Mesodermal cell (in vitro differentiated cells): ENCODE data around the gene GPSM1. TPM values are rescaled to one million over a fixed set of nuclear protein-coding genes. Genes with fewer than 3 reads are reported as not detected.

Source experiments
- H3K27ac ChIP-seq: 2 replicates; pipeline ENCODE4 v1.7.0; 2013; ENCODE audit warnings: mild to moderate bottlenecking, low read depth, low read length, moderate library complexity; ENCODE audit not compliant: severe bottlenecking
- H3K36me3 ChIP-seq: 2 replicates; pipeline ENCODE4 v1.7.1; 2013; ENCODE audit warnings: mild to moderate bottlenecking, low read length, moderate library complexity; ENCODE audit not compliant: control insufficient read depth, insufficient read depth
- H3K4me1 ChIP-seq: one replicate; pipeline ENCODE4 v1.7.1; 2013; ENCODE audit warnings: mild to moderate bottlenecking, low read length; ENCODE audit not compliant: insufficient read depth, control insufficient read depth, poor library complexity, severe bottlenecking
- H3K4me3 ChIP-seq: 2 replicates; pipeline ENCODE4 v1.7.0; 2013; ENCODE audit warnings: low read length, control low read depth, mild to moderate bottlenecking; ENCODE audit not compliant: insufficient read depth, poor library complexity, severe bottlenecking; ENCODE audit errors: extremely low read depth
- H3K9me3 ChIP-seq: 2 replicates; pipeline ENCODE4 v1.7.1; 2013; ENCODE audit warnings: mild to moderate bottlenecking, low read length, moderate library complexity; ENCODE audit not compliant: control insufficient read depth
- WGBS, 2 experiments: methylation state at CpG; one replicate each; pipeline ENCODE4 v1.1.5; 2013; ENCODE audit warnings: missing lambda C conversion rate in 2 of 2; ENCODE audit not compliant: insufficient coverage in 2 of 2; 5-methylcytosine and 5-hydroxymethylcytosine counted together
- polyA plus RNA-seq, 2 experiments: library from polyadenylated mRNA; stranded (reverse); fragments of 50-300 nt; gene quantifications; one replicate each; pipeline ENCODE4 v1.2.3, GENCODE V29; 2013

The GPSM1 gene
- 47.8 TPM for polyA plus RNA-seq (2013, experiment 1 of 2)
- polyA plus RNA-seq (2013, experiment 2 of 2) = 38.3 TPM

- peaks cover 35% of the 10 kb centered on the region for H3K4me1 ChIP-seq
- peak within 1 kb of the TSS; percentile 54 for H3K4me3 ChIP-seq
- H3K27ac ChIP-seq = peak within 1 kb of the TSS; percentile 96
- peaks cover 19% of the 10 kb centered on the region for H3K36me3 ChIP-seq
- no peaks in the 10 kb centered on the region for H3K9me3 ChIP-seq
- 1 to 2% methylated on average over 26 to 57 of the region's 88 CpGs for whole genome bisulfite sequencing, 2 experiments
Measured at GRCh38 chr9:136327304-136327974, at the start of gene GPSM1. GPSM1 (plus strand) TSS chr9:136327539; CDS start chr9:136327696, 157 bp downstream.

- 84 to 88% methylated on average over 4 to 9 of the region's 14 CpGs for WGBS, 2 experiments
- no peaks in the 10 kb centered on the region for H3K4me1 ChIP-seq
- no peak overlapping the region for H3K4me3 ChIP-seq
- no peaks in the 10 kb centered on the region for H3K36me3 ChIP-seq
- H3K9me3 ChIP-seq = no peaks in the 10 kb centered on the region
- H3K27ac ChIP-seq = no peak overlapping the region
Measured at GRCh38 chr9:136277746-136278145, 49.6 kb upstream of the GPSM1 start.

GRCh38 chr9:136278221-136278620 lies 49.1 kb upstream of the GPSM1 start:
- H3K4me1 ChIP-seq = no peaks in the 10 kb centered on the region
- H3K9me3 ChIP-seq = no peaks in the 10 kb centered on the region
- WGBS, 2 experiments = 83 to 89% methylated on average over 7 to 8 of the region's 9 CpGs
- no peaks in the 10 kb centered on the region for H3K36me3 ChIP-seq
- no peak overlapping the region for H3K27ac ChIP-seq
- H3K4me3 ChIP-seq = no peak overlapping the region

- Histone ChIP-seq H3K4me1 (no peaks in the 10 kb centered on the region), H3K27ac (no peak overlapping the region), H3K9me3 (no peaks in the 10 kb centered on the region), H3K4me3 (no peak overlapping the region), H3K36me3 (no peaks in the 10 kb centered on the region)
- 78% methylated on average over 1 of the region's 1 CpG; no CpG with 5 or more reads in 1 of the 2 experiments for WGBS, 2 experiments
Measured at GRCh38 chr9:136278894-136279293, 48.4 kb upstream of the GPSM1 start.

GRCh38 chr9:136279471-136279870 lies 47.9 kb upstream of the GPSM1 start:
- Histone ChIP-seq H3K36me3 (no peaks in the 10 kb centered on the region), H3K9me3 (no peaks in the 10 kb centered on the region), H3K4me1 (no peaks in the 10 kb centered on the region), H3K4me3 (no peak overlapping the region), H3K27ac (no peak overlapping the region)
- WGBS, 2 experiments = 85 to 93% methylated on average over 5 to 6 of the region's 6 CpGs

- no peaks in the 10 kb centered on the region for H3K9me3 ChIP-seq
- WGBS, 2 experiments = 85 to 90% methylated on average over 14 of the region's 16 CpGs
- H3K4me1 ChIP-seq = no peaks in the 10 kb centered on the region
- H3K4me3 ChIP-seq = no peak overlapping the region
- no peaks in the 10 kb centered on the region for H3K36me3 ChIP-seq
- no peak overlapping the region for H3K27ac ChIP-seq
Measured at GRCh38 chr9:136280535-136281315, 46.6 kb upstream of the GPSM1 start.

- H3K9me3 ChIP-seq = no peaks in the 10 kb centered on the region
- H3K36me3 ChIP-seq = no peaks in the 10 kb centered on the region
- H3K4me3 ChIP-seq = no peak overlapping the region
- no peaks in the 10 kb centered on the region for H3K4me1 ChIP-seq
- H3K27ac ChIP-seq = no peak overlapping the region
- 90 to 93% methylated on average over 36 to 39 of the region's 39 CpGs for WGBS, 2 experiments
Measured at GRCh38 chr9:136281421-136282271, 45.7 kb upstream of the GPSM1 start.

- Histone ChIP-seq H3K4me1 (peaks cover under 1% of the 10 kb centered on the region), H3K4me3 (no peak overlapping the region), H3K9me3 (no peaks in the 10 kb centered on the region), H3K27ac (no peak overlapping the region), H3K36me3 (no peaks in the 10 kb centered on the region)
- 82 to 86% methylated on average over 13 of the region's 14 CpGs for WGBS, 2 experiments
Measured at GRCh38 chr9:136282272-136282861, 45.0 kb upstream of the GPSM1 start.

- Histone ChIP-seq H3K27ac (no peak overlapping the region), H3K9me3 (no peaks in the 10 kb centered on the region), H3K36me3 (no peaks in the 10 kb centered on the region), H3K4me3 (no peak overlapping the region), H3K4me1 (peaks cover 10% of the 10 kb centered on the region)
- 47 to 68% methylated on average over 17 to 26 of the region's 32 CpGs for WGBS, 2 experiments
Measured at GRCh38 chr9:136283291-136284235, 43.8 kb upstream of the GPSM1 start.
